IPS-18a (cell line): ENCODE measurements around the gene TUFM.
"Not testable (repeated sequence)": the region's sequence is repeated elsewhere in the genome, so short reads cannot be mapped to it uniquely, and the experiment has no call there.

Experiments
- H3K27ac ChIP-seq: one replicate; pipeline ENCODE4 v1.5.1; 2013; ENCODE audit warnings: low read length
- H3K27me3 ChIP-seq: one replicate; pipeline ENCODE4 v1.6.1; 2013; ENCODE audit warnings: mild to moderate bottlenecking, low read length; ENCODE audit not compliant: control insufficient read depth, insufficient read depth
- H3K36me3 ChIP-seq: one replicate; pipeline ENCODE4 v1.6.1; 2013; ENCODE audit warnings: low read depth, low read length; ENCODE audit not compliant: control insufficient read depth
- H3K4me1 ChIP-seq: one replicate; pipeline ENCODE4 v1.6.1; 2013; ENCODE audit warnings: low read depth, low read length; ENCODE audit not compliant: control insufficient read depth
- H3K4me3 ChIP-seq: one replicate; pipeline ENCODE4 v1.5.1; 2013; ENCODE audit warnings: low read length
- H3K9ac ChIP-seq: one replicate; pipeline ENCODE4 v1.6.1; 2013; ENCODE audit warnings: mild to moderate bottlenecking, low read length, moderate library complexity
- H3K9me3 ChIP-seq: one replicate; pipeline ENCODE4 v1.6.1; 2013; ENCODE audit warnings: low read depth, low read length; ENCODE audit not compliant: control insufficient read depth

TUFM gene

DNA sequence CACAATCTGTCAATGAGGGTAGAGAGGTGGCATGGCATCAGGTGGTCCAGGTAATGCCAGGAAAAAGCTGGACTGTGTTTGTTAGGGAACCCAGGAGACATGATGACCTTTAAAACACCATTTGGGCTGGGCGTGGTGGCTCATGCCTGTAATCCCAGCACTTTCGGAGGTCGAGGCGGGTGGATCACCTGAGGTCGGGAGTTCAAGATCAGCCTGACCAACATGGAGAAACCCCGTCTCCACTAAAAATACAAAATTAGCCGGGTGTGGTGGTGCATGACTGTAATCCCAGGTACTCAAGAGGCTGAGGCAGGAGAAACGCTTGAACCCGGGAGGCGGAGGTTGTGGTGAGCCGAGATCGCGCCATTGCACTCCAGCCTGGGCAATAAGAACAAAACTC is 25.6 kb downstream of the TUFM start:
- H3K27me3 ChIP-seq, H3K4me3 ChIP-seq, H3K36me3 ChIP-seq, H3K9ac ChIP-seq, H3K9me3 ChIP-seq, H3K4me1 ChIP-seq, H3K27ac ChIP-seq: not testable (repeated sequence)

DNA sequence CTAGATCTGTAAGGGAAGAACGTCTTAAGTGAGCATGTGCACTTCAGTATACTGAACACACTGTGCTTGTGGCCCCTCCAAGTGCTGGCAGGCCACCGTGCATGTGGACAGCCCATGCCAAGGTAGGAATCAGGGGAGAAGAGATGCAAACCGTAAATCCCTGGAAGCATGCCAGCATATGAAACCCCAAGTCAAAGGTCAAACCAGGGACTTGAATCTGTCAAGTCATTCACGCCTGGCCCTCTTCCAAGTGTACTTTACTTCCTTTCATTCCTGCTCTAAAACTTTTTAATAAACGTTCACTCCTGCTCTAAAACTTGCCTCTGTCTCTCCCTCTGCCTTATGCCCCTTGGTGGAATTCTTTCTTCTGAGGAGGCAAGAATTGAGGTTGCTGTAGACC is 26.1 kb downstream of the TUFM start:
- Histone ChIP-seq H3K9ac (no peak overlapping the region), H3K27ac (no peak overlapping the region), H3K9me3 (no peaks in the 10 kb centered on the region)

DNA sequence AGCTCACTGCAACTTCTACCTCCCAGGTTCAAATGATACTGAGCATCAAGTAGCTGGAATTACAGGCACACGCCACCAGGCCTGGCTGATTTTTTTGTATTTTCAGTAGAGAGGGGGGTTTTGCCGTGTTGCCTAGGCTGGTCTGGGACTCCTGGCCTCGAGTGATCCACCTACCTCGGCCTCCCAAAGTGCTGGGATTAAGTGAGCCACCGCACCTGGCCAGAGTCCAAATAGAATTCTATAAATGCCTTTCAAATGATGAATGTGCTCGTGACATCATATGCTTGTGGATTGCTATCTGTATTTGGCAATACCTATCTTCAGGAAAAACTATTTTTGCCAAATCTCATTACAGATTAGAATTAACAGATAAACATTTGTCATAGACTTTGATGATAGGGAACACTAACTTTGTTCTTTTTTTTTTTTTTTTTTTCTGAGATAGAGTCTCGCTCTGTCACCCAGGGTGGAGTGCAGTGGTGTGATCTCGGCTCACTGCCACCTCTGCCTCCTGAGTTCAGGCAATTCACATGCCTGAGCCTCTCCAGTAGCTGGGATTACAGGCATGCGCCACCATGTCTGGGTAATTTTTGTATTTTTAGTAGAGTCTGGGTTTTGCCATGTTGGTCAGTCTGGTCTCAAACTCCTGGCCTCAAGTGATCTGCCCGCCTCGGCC is 38.6 kb downstream of the TUFM start:
- not testable (repeated sequence) for H3K9ac ChIP-seq, H3K27me3 ChIP-seq, H3K36me3 ChIP-seq, H3K4me1 ChIP-seq, H3K9me3 ChIP-seq, H3K4me3 ChIP-seq, H3K27ac ChIP-seq

More for the DNA sequence above, 26.1 kb downstream of the TUFM start:
- peaks cover 1% of the 10 kb centered on the region for H3K4me1 ChIP-seq
- H3K27me3 ChIP-seq = no peaks in the 10 kb centered on the region
- no peak overlapping the region for H3K4me3 ChIP-seq
- H3K36me3 ChIP-seq = peaks cover 4% of the 10 kb centered on the region

DNA sequence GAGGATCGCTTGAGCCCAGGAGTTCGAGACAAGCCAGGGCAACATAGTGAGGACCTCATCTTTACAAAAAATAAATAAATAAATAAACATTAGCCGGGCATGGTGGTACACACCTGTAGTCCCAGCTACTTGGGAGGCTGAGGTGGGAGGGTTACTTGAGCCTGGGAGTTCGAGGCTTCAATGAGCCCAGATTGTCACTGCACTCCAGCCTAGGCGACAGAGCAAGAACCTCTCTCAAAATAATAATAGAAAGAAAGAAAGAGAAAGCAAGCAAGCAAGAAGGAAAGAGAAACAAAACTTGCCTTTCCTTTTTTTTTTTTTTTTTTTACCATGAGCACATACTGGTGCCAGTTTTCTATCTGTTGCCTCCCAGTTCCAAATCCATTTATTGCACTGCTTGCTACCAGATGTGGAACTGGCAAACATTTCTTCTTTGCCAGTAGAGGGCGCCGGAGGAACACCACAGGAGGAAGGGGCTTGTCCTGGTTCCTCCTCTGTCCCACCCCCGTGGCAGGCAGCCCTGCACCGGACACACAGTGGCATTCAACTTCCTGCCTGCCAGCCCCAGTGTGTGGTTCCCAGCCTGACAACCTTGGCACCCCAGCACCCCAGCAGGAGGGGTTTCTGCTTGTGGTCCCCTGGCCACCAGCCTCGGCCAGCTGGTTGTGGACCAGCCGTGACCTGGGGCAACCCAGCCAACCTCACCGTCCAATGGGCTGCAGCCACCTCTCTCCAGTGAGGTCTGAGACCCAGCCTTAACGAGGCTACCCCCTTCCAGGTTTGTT is 43.7 kb downstream of the TUFM start:
- not testable (repeated sequence) for H3K27me3 ChIP-seq, H3K36me3 ChIP-seq, H3K4me1 ChIP-seq, H3K9ac ChIP-seq, H3K27ac ChIP-seq, H3K9me3 ChIP-seq
- peak overlapping the region; percentile 30 for H3K4me3 ChIP-seq
